Measurements from ENCODE around the gene TMEM244.
"Not testable (repeated sequence)": the region's sequence is repeated elsewhere in the genome, so short reads cannot be mapped to it uniquely, and the experiment has no call there.

Gene TMEM244

DNA sequence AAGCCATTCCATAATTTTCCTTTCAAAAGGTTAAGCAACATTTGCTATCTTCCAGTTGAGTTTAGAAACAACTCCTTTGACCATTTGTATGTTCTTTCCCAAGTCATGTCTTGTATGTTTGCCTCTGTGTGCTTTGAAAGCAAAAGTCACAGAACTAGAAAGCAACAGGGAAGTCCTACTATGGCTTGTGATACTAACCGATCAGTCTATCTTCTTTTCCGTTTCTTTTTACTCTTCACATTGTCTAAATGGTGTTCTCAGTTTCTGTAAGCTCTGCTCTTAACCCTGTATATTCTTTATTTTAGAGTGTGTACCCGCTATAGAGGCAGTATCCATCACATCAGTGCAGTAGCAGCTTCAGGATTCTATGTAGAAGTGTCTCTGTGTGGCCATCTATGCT, 32.9 kb downstream of the TMEM244 start:
- H3K27me3 ChIP-seq, result no peaks in the 10 kb centered on the region
- H3K4me1 ChIP-seq, result no peaks in the 10 kb centered on the region
- H3K4me3 ChIP-seq, result no peak overlapping the region
- H3K9ac ChIP-seq, result no peak overlapping the region
- TF ChIP-seq Cebpa-rat (IDR thresholded peaks at IDR 0.05), result no peak
- no peaks in the 10 kb centered on the region for H3K9me3 ChIP-seq
- H3K36me3 ChIP-seq, result no peaks in the 10 kb centered on the region
- no peak overlapping the region for H3K4me2 ChIP-seq
- H3K27ac ChIP-seq, result no peak overlapping the region
- H4K20me1 ChIP-seq, result no peaks in the 10 kb centered on the region

DNA sequence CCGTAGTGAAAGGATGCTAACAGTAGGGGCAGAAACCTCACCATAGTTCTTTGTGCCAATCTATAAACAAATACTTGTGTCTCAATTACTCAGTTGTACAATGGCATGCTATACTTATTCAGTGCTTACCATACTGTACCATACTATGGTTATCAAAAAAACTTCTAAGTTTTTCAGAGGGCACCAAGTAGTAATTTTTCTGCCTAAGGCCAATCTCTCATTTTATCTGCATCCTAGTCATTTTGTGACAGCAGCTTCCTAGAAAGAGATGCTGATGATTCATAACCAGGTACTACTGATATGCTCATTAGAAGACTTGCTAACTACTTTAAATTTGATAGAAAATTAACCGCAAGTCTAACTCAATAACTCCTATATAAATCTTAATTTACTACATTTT, 42.9 kb downstream of the TMEM244 start:
- no peak for TF ChIP-seq Cebpa-rat (IDR thresholded peaks at IDR 0.05)
- H3K27me3 ChIP-seq, result no peaks in the 10 kb centered on the region
- no peak overlapping the region for H3K27ac ChIP-seq
- no peaks in the 10 kb centered on the region for H4K20me1 ChIP-seq
- no peak overlapping the region for H3K9ac ChIP-seq
- H3K4me2 ChIP-seq, result no peak overlapping the region
- H3K36me3 ChIP-seq, result no peaks in the 10 kb centered on the region
- no peaks in the 10 kb centered on the region for H3K9me3 ChIP-seq
- no peak overlapping the region for H3K4me3 ChIP-seq
- H3K4me1 ChIP-seq, result peaks cover 6% of the 10 kb centered on the region; the same call in 1 of the 2 replicates

DNA sequence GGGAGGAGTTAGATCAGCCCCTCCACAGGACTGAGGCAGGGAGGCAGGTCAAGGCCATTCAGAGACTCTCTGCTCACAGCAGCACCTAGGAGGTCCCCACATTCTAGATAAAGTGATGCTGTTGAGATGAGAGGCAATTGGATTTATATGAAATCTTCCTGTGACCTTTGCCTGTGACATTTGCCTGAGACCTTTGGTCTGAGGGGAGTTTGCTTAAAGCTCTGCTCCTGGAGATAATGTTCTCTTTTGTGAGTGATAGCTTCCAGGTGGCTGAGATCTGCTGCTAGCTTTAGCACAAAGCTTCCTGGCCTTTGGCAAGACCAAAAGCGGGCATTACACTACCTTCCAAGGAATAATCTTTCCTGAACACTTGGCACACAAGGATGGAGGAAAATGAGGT, 43.3 kb downstream of the TMEM244 start:
- Histone ChIP-seq H3K9ac (no peak overlapping the region), H3K4me3 (no peak overlapping the region), H3K4me2 (0 out of 2 replicates have a peak overlapping the region, but pooled peaks have one; percentile 2), H3K9me3 (no peaks in the 10 kb centered on the region), H4K20me1 (no peaks in the 10 kb centered on the region), H3K27me3 (no peaks in the 10 kb centered on the region), H3K27ac (no peak overlapping the region), H3K36me3 (no peaks in the 10 kb centered on the region), H3K4me1 (peaks cover 6% of the 10 kb centered on the region; the same call in 1 of the 2 replicates)
- no peak for TF ChIP-seq Cebpa-rat (IDR thresholded peaks at IDR 0.05)

DNA sequence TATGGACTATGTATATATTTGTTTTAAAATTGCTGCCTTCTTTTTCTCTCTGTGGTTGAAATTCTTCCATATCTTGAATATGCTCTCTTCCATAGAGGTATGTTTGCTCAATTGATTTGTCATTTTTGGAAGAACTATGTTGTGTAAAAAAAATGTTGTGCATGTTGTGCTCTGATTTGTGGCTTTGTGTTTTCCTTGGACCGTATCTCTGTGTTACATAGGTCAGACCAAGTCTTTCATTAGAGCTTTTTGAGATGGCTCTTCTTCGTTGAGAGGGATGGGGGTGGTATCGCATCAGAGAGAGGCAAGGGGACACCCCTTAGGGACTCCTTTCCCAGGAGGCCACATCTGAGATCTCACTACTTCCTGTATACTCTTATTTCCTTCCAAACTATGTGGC, 43.8 kb downstream of the TMEM244 start:
- no peak for TF ChIP-seq Cebpa-rat (IDR thresholded peaks at IDR 0.05)
- H3K36me3 ChIP-seq, result no peaks in the 10 kb centered on the region
- H3K4me2 ChIP-seq, result 0 out of 2 replicates have a peak overlapping the region, but pooled peaks have one; percentile 2
- H3K9ac ChIP-seq, result no peak overlapping the region
- H4K20me1 ChIP-seq, result no peaks in the 10 kb centered on the region
- H3K27me3 ChIP-seq, result no peaks in the 10 kb centered on the region
- no peak overlapping the region for H3K27ac ChIP-seq
- peaks cover 6% of the 10 kb centered on the region; the same call in 1 of the 2 replicates for H3K4me1 ChIP-seq
- no peaks in the 10 kb centered on the region for H3K9me3 ChIP-seq
- H3K4me3 ChIP-seq, result no peak overlapping the region

DNA sequence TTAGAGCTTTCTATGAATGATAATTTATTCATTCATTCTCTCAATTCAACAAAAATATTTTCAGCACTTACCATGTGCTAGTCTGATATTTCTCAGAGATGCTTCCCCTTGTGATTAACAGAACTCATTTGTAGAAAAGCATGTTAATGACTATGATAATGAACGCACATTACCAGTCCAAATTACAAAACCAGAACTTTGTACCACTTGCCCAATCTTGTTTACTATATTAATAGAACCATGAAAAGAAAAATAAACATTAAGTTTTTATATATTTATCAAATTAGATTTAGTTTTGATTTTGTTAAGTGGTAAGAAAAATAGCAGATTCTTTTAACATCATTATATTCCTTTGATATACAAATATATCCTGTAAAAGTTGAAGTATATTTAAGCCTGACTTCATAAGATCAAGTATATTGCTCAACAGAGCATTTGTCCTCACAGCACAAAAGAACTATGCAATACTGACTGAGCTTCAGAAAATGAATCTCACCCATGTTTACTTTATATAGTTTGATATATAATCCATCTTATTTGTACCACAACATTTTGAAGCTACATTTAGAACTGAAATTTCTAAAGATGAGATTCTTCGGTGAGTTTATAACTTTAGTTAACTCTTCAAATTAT, 48.9 kb downstream of the TMEM244 start:
- Histone ChIP-seq H3K27me3 (no peaks in the 10 kb centered on the region), H4K20me1 (no peaks in the 10 kb centered on the region), H3K36me3 (no peaks in the 10 kb centered on the region), H3K4me2 (no peak overlapping the region), H3K9me3 (no peaks in the 10 kb centered on the region), H3K4me3 (no peak overlapping the region), H3K27ac (no peak overlapping the region), H3K9ac (no peak overlapping the region), H3K4me1 (peaks cover under 1% of the 10 kb centered on the region; the same call in 1 of the 2 replicates)
- TF ChIP-seq Cebpa-rat (IDR thresholded peaks at IDR 0.05), result no peak

DNA sequence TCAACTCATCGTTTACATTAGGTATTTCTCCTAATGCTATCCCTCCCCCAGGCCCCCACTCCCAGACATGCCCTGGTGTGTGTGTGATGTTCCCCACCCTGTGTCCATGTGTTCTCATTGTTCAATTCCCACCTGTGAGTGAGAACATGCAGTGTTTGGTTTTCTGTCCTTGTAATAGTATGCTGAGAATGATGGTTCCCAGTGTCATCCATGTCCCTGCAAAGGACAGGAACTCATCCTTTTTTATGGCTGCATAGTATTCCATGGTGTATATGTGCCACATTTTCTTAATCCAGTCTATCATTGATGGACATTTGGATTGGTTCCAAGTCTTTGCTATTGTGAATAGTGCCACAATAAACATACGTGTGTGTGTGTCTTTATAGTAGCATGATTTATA, 54.0 kb downstream of the TMEM244 start:
- H3K9ac ChIP-seq, H3K36me3 ChIP-seq, H3K27ac ChIP-seq, H3K4me3 ChIP-seq, H3K4me1 ChIP-seq, H3K4me2 ChIP-seq, H4K20me1 ChIP-seq, H3K27me3 ChIP-seq: not testable (repeated sequence)
- H3K9me3 ChIP-seq, result peaks cover 17% of the 10 kb centered on the region

DNA sequence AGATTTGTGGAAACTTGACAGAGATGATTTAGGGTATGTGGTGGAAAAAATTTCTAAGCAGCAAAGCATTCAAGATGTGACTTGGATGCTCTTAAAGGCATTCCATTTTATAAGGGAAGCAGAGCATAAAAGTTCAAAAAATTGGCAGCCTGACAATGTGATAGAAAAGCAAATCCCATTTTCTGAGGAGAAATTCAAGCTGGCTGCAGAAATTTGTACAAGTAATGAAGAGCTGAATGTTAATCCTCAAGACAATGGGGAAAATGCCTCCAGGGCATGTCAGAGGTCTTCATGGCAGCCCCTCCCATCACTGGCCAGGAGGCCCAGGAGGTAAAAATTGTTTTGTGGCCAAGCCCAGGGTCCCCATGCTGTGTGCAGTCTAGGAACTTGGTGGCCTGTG, 58.2 kb downstream of the TMEM244 start:
- H3K9ac ChIP-seq, H4K20me1 ChIP-seq, H3K4me2 ChIP-seq, H3K36me3 ChIP-seq, H3K27ac ChIP-seq, H3K4me1 ChIP-seq, H3K4me3 ChIP-seq, H3K27me3 ChIP-seq: not testable (repeated sequence)
- H3K9me3 ChIP-seq, result peaks cover 17% of the 10 kb centered on the region

DNA sequence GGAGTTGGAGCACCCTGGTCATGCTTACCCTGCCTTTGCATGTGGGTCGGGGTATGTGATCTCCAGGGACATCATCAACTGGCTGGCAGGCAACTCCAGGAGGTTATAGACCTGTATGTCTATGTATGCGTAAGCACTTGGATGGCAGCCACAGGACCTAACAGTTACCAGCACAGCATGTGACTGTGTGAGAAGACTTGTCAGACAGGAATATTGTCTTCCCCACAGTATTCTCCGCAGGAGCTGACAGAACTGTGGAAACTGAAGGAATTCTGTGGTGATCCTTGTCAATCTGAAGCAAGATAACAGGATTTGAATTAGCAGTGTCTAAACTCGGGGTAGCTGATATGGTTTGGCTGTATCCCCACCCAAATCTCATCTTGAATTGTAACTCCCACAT, 59.2 kb downstream of the TMEM244 start:
- no peaks in the 10 kb centered on the region for H4K20me1 ChIP-seq
- no peaks in the 10 kb centered on the region for H3K36me3 ChIP-seq
- no peak for TF ChIP-seq Cebpa-rat (IDR thresholded peaks at IDR 0.05)
- no peaks in the 10 kb centered on the region for H3K27me3 ChIP-seq
- H3K4me1 ChIP-seq, result no peaks in the 10 kb centered on the region
- H3K27ac ChIP-seq, result no peak overlapping the region
- no peak overlapping the region for H3K9ac ChIP-seq
- H3K4me2 ChIP-seq, result no peak overlapping the region
- H3K9me3 ChIP-seq, result peaks cover 17% of the 10 kb centered on the region
- H3K4me3 ChIP-seq, result no peak overlapping the region

DNA sequence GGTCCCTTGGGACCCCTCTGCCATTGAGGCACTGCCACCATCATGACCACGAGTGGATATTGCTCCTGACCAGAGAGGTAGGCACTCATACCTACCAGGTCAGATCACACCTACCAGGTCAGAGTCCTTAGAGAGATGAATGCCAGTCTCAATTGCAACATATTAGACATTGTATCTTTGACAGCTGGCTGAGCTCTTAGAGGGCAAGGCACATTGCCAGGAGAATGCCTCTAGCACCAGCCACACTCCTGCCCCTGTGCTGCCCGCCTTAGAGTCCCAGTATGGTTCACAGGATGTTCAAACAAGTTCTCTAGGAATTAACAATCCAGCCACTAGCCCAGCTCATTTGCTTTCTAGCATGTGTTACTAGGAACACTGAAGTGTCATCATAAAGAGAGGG, 65.9 kb downstream of the TMEM244 start:
- Histone ChIP-seq H3K27me3 (no peaks in the 10 kb centered on the region), H3K4me2 (no peak overlapping the region), H3K4me1 (peaks cover 10% of the 10 kb centered on the region), H3K27ac (no peak overlapping the region), H3K9ac (no peak overlapping the region), H3K36me3 (no peaks in the 10 kb centered on the region), H3K4me3 (no peak overlapping the region), H4K20me1 (no peaks in the 10 kb centered on the region), H3K9me3 (no peaks in the 10 kb centered on the region)
- TF ChIP-seq Cebpa-rat (IDR thresholded peaks at IDR 0.05), result no peak

DNA sequence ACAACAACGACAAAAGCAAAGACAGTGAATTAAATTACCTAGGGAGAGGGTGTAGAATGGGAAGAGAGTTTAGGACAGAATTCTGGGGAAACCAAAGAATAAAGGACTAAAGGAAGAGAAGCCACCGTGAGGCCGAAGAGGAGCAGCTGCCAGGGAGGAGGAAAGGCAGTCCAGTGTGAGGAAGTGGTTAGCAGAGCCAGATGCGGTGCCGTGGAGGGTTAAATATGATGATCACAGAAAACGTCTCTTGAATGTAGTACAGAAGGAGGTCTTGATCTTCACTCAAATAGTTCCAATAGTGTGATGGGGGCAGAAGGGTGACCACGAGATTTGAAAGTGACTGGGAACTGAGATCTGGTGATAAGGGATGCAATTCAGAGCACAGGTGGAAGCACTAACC, 67.7 kb downstream of the TMEM244 start:
- no peak for TF ChIP-seq Cebpa-rat (IDR thresholded peaks at IDR 0.05)
- Histone ChIP-seq H3K9me3 (no peaks in the 10 kb centered on the region), H4K20me1 (no peaks in the 10 kb centered on the region), H3K4me1 (peaks cover 10% of the 10 kb centered on the region), H3K36me3 (no peaks in the 10 kb centered on the region), H3K27ac (no peak overlapping the region), H3K4me3 (no peak overlapping the region), H3K27me3 (no peaks in the 10 kb centered on the region), H3K4me2 (peak overlapping the region; percentile 24; the same call in 1 of the 2 replicates), H3K9ac (no peak overlapping the region)

DNA sequence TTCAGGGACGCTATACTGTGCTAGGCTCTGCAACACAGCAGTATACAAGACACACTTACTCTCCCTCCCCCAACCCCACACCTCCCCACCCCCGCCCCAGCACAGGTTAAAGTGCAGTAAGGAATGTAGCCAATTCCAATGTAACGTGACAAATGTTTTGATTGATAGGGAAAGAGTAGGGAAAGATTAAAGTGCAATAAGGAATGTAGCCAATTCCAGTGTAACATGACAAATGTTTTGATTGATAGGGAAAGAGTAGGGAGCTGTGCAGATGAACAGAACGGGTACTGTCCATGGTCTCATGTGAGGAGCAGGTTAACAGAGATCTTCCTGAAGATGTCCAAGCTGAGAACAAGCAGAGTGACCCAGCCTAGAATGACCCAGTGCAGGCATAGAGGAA, 69.1 kb downstream of the TMEM244 start:
- H3K36me3 ChIP-seq, result no peaks in the 10 kb centered on the region
- H3K27ac ChIP-seq, result no peak overlapping the region
- H3K4me2 ChIP-seq, result no peak overlapping the region
- no peak overlapping the region for H3K4me3 ChIP-seq
- H4K20me1 ChIP-seq, result no peaks in the 10 kb centered on the region
- no peaks in the 10 kb centered on the region for H3K9me3 ChIP-seq
- no peak for TF ChIP-seq Cebpa-rat (IDR thresholded peaks at IDR 0.05)
- no peak overlapping the region for H3K9ac ChIP-seq
- peaks cover 10% of the 10 kb centered on the region for H3K4me1 ChIP-seq
- no peaks in the 10 kb centered on the region for H3K27me3 ChIP-seq

Measured in BLaER1 (cell line).